Breast epithelium (tissue), 3 donors: ENCODE results near the gene NIN.

ENCODE experiments used
- CTCF ChIP-seq, 3 donors: fragments of 450-650 bp; IDR thresholded peaks; one replicate each; pipeline ENCODE4 v1.5.1; 2016 to 2017; ENCODE audit warnings: antibody characterized with exemption in 3 of 3, mild to moderate bottlenecking in 3 of 3, moderate library complexity in 3 of 3
- POLR2A ChIP-seq: fragments of 450-650 bp; IDR thresholded peaks from one replicate; pipeline ENCODE4 v1.6.1; 2016; ENCODE audit warnings: antibody characterized with exemption, mild to moderate bottlenecking, moderate library complexity

GRCh38 chr14:50798048-50798421 lies 32.9 kb downstream of the NIN start:
- no peak for TF ChIP-seq CTCF (IDR thresholded peaks at IDR 0.05)
- TF ChIP-seq POLR2A: no peak
